NCI-H187 (cell line): ENCODE measurements around the gene FUBP3.

Experiments
- DNase-seq, 2 experiments: peaks; one replicate each; lab custom pipeline; 2025; lab: John Stamatoyannopoulos, UW

FUBP3 gene

GRCh38 chr9:130578865-130579737 is at the start of gene FUBP3:
FUBP3 (plus strand) TSS chr9:130579577; CDS start chr9:130579681, 104 bp downstream.
- peak; percentile 69 to 75 for DNase-seq

- DNase-seq = no peak
Observed at GRCh38 chr9:130530938-130531337, 48.4 kb upstream of the FUBP3 start.

- no peak for DNase-seq
Observed at GRCh38 chr9:130531670-130532069, 47.7 kb upstream of the FUBP3 start.

GRCh38 chr9:130532426-130533080 is 46.8 kb upstream of the FUBP3 start:
- DNase-seq = no peak

GRCh38 chr9:130535818-130536521 is 43.4 kb upstream of the FUBP3 start:
- DNase-seq = peak; percentile 67 to 81

- DNase-seq = no peak
Observed at GRCh38 chr9:130536701-130537107, 42.7 kb upstream of the FUBP3 start.

- no peak for DNase-seq
Observed at GRCh38 chr9:130537346-130538050, 41.9 kb upstream of the FUBP3 start.

- DNase-seq = no peak
Observed at GRCh38 chr9:130539420-130540223, 39.8 kb upstream of the FUBP3 start.

- no peak for DNase-seq
Observed at GRCh38 chr9:130541533-130541932, 37.8 kb upstream of the FUBP3 start.

- DNase-seq = no peak
Observed at GRCh38 chr9:130542038-130542437, 37.3 kb upstream of the FUBP3 start.

GRCh38 chr9:130542457-130543228 is 36.7 kb upstream of the FUBP3 start:
- peak; percentile 36 to 72 for DNase-seq

GRCh38 chr9:130543368-130543767 is 36.0 kb upstream of the FUBP3 start:
- no peak for DNase-seq

GRCh38 chr9:130543859-130544258 is 35.5 kb upstream of the FUBP3 start:
- DNase-seq = no peak

GRCh38 chr9:130544364-130544763 is 35.0 kb upstream of the FUBP3 start:
- DNase-seq = no peak

GRCh38 chr9:130548103-130548502 is 31.3 kb upstream of the FUBP3 start:
- DNase-seq = no peak

GRCh38 chr9:130549093-130549735 is 30.2 kb upstream of the FUBP3 start:
- no peak for DNase-seq

GRCh38 chr9:130554606-130555005 is 24.8 kb upstream of the FUBP3 start:
- no peak for DNase-seq

GRCh38 chr9:130555061-130555460 is 24.3 kb upstream of the FUBP3 start:
- DNase-seq = no peak

GRCh38 chr9:130555968-130556367 is 23.4 kb upstream of the FUBP3 start:
- DNase-seq = no peak
